H9 (cell line): ENCODE measurements around the gene PLXNB2. TPM values are rescaled to one million over a fixed set of nuclear protein-coding genes. Genes with fewer than 3 reads are reported as not detected.

Experiments
- DNase-seq: peaks from one replicate; pipeline ENCODE4 v3.0.0-alpha.2; 2017
- H2AFZ ChIP-seq: one replicate; pipeline ENCODE4 v1.6.1; 2013; ENCODE audit warnings: mild to moderate bottlenecking, low read length, control low read depth, moderate library complexity
- H2AK5ac ChIP-seq: 2 replicates; pipeline ENCODE4 v1.6.1; 2013; ENCODE audit warnings: low read length, control low read depth, mixed read lengths; ENCODE audit not compliant: insufficient read length
- H2BK120ac ChIP-seq: one replicate; pipeline ENCODE4 v1.6.1; 2013; ENCODE audit warnings: low read depth, mild to moderate bottlenecking, low read length, control low read depth, inconsistent platforms; ENCODE audit not compliant: poor library complexity, severe bottlenecking
- H2BK12ac ChIP-seq: 2 replicates; pipeline ENCODE4 v1.6.1; 2013; ENCODE audit warnings: low read length, control low read depth, mixed read lengths, low read depth; ENCODE audit not compliant: insufficient read length
- H2BK15ac ChIP-seq: 2 replicates; pipeline ENCODE4 v1.6.1; 2013; ENCODE audit warnings: low read depth, low read length, control low read depth
- H2BK20ac ChIP-seq: one replicate; pipeline ENCODE4 v1.6.1; 2013; ENCODE audit warnings: low read depth, mild to moderate bottlenecking, low read length, control low read depth, inconsistent platforms; ENCODE audit not compliant: poor library complexity, severe bottlenecking
- H2BK5ac ChIP-seq: 2 replicates; pipeline ENCODE4 v1.6.1; 2013; ENCODE audit warnings: low read length, control low read depth, mixed read lengths; ENCODE audit not compliant: insufficient read length
- H3K14ac ChIP-seq: 2 replicates; pipeline ENCODE4 v1.6.1; 2013; ENCODE audit warnings: low read length, control low read depth; ENCODE audit not compliant: insufficient read depth
- H3K18ac ChIP-seq: 2 replicates; pipeline ENCODE4 v1.6.1; 2013; ENCODE audit warnings: low read depth, mild to moderate bottlenecking, mixed read lengths, low read length, control low read depth; ENCODE audit not compliant: insufficient read length
- H3K23ac ChIP-seq: 2 replicates; pipeline ENCODE4 v1.6.1; 2013; ENCODE audit warnings: low read length, control low read depth, mixed read lengths, low read depth; ENCODE audit not compliant: insufficient read length
- H3K23me2 ChIP-seq: 2 replicates; pipeline ENCODE4 v1.6.1; 2013; ENCODE audit warnings: low read depth, mild to moderate bottlenecking, mixed read lengths, low read length, control low read depth; ENCODE audit not compliant: insufficient read length, poor library complexity, severe bottlenecking
- H3K27ac ChIP-seq: 2 replicates; pipeline ENCODE4 v1.5.1; 2013; ENCODE audit warnings: low read length, control low read depth, mixed read lengths, low read depth; ENCODE audit not compliant: insufficient read length
- H3K27me3 ChIP-seq: 2 replicates; pipeline ENCODE4 v1.6.1; 2013; ENCODE audit warnings: low read length, control low read depth, inconsistent platforms; ENCODE audit not compliant: insufficient read depth
- H3K4ac ChIP-seq: 2 replicates; pipeline ENCODE4 v1.6.1; 2013; ENCODE audit warnings: low read depth, mild to moderate bottlenecking, control low read depth, inconsistent platforms, low read length, moderate library complexity
- H3K4me1 ChIP-seq: 2 replicates; pipeline ENCODE4 v1.6.1; 2013; ENCODE audit warnings: low read length, control low read depth, inconsistent platforms; ENCODE audit not compliant: insufficient read depth
- H3K4me2 ChIP-seq: 2 replicates; pipeline ENCODE4 v1.6.1; 2013; ENCODE audit warnings: low read length, control low read depth, mixed read lengths; ENCODE audit not compliant: insufficient read length, insufficient read depth
- H3K56ac ChIP-seq: 2 replicates; pipeline ENCODE4 v1.6.1; 2013; ENCODE audit warnings: low read depth, mild to moderate bottlenecking, mixed read lengths, low read length, control low read depth; ENCODE audit not compliant: insufficient read length
- H3K79me1 ChIP-seq: 2 replicates; pipeline ENCODE4 v1.6.1; 2013; ENCODE audit warnings: low read depth, mild to moderate bottlenecking, moderate library complexity, low read length, control low read depth, inconsistent platforms; ENCODE audit not compliant: insufficient read depth, poor library complexity, severe bottlenecking
- H3K79me2 ChIP-seq: 2 replicates; pipeline ENCODE4 v1.6.1; 2013; ENCODE audit warnings: low read length, control low read depth, inconsistent platforms; ENCODE audit not compliant: insufficient read depth
- H3K9ac ChIP-seq: 2 replicates; pipeline ENCODE4 v1.6.1; 2013; ENCODE audit warnings: low read length, control low read depth, mixed read lengths; ENCODE audit not compliant: insufficient read length; ENCODE audit errors: extremely low read depth
- H3K9me3 ChIP-seq: one replicate; pipeline ENCODE4 v1.6.1; 2013; ENCODE audit warnings: low read depth, low read length, inconsistent platforms; ENCODE audit not compliant: control insufficient read depth
- H3T11ph ChIP-seq: one replicate; pipeline ENCODE4 v1.6.1; 2013; ENCODE audit warnings: mild to moderate bottlenecking, low read length, control low read depth, inconsistent platforms
- H4K20me1 ChIP-seq: one replicate; pipeline ENCODE4 v1.6.1; 2013; ENCODE audit not compliant: control insufficient read depth, insufficient read length, insufficient read depth
- H4K5ac ChIP-seq: 2 replicates; pipeline ENCODE4 v1.6.1; 2013; ENCODE audit warnings: low read depth, mild to moderate bottlenecking, mixed read lengths, low read length, control low read depth; ENCODE audit not compliant: insufficient read length
- H4K8ac ChIP-seq: replicated peaks from 2 replicates; pipeline ENCODE4 v1.6.1; 2013; ENCODE audit warnings: low read length, control low read depth, mixed read lengths, low read depth; ENCODE audit not compliant: insufficient read length
- H4K91ac ChIP-seq: 2 replicates; pipeline ENCODE4 v1.6.1; 2013; ENCODE audit warnings: low read depth, mild to moderate bottlenecking, moderate library complexity, mixed read lengths, low read length, control low read depth; ENCODE audit not compliant: insufficient read length
- H3K27ac Mint-ChIP-seq, 3 experiments: 2 replicates in 2 of 3; 3 replicates in 1 of 3; pipeline ENCODE4 v1.8.0; 2020 to 2021; ENCODE audit warnings: mixed read lengths in 3 of 3, mild to moderate bottlenecking in 1 of 3, moderate library complexity in 1 of 3
- H3K27me3 Mint-ChIP-seq: 2 replicates; pipeline ENCODE4 v1.8.0; 2021; ENCODE audit warnings: low read depth, mild to moderate bottlenecking, moderate library complexity, mixed read lengths
- H3K36me3 Mint-ChIP-seq, 3 experiments: 2 replicates in 2 of 3; 3 replicates in 1 of 3; pipeline ENCODE4 v1.8.0; 2020 to 2021; ENCODE audit warnings: low read depth in 3 of 3, mixed read lengths in 3 of 3; ENCODE audit not compliant: insufficient read depth in 1 of 3
- H3K4me1 Mint-ChIP-seq, 2 experiments: 2 replicates each; pipeline ENCODE4 v1.8.0; 2020; ENCODE audit warnings: mixed read lengths in 2 of 2
- H3K4me3 Mint-ChIP-seq, 2 experiments: 2 replicates in 1 of 2; 3 replicates in 1 of 2; pipeline ENCODE4 v1.8.0; 2020 to 2021; ENCODE audit warnings: mild to moderate bottlenecking in 2 of 2, mixed read lengths in 2 of 2, moderate library complexity in 1 of 2
- H3K9me3 Mint-ChIP-seq, 2 experiments: 2 replicates in 1 of 2; 3 replicates in 1 of 2; pipeline ENCODE4 v1.8.0; 2020; ENCODE audit warnings: mild to moderate bottlenecking in 2 of 2, mixed read lengths in 2 of 2, moderate library complexity in 1 of 2
- CTCF ChIP-seq: fragments of 200-600 bp; sonication (generic); conservative IDR thresholded peaks from 3 replicates; pipeline ENCODE4 v1.8.0; 2021; ENCODE audit warnings: antibody characterized with exemption, mild to moderate bottlenecking
- WGBS: extraction: QIAGEN DNeasy Blood & Tissue Kit; methylation state at CpG from one replicate; pipeline ENCODE4 v1.1.7; 2013; ENCODE audit warnings: missing lambda C conversion rate, low lambda C conversion rate, mixed read lengths; ENCODE audit not compliant: insufficient read length; ENCODE audit errors: extremely low coverage; 5-methylcytosine and 5-hydroxymethylcytosine counted together
- total RNA-seq: library from RNA; stranded (reverse); gene quantifications from 2 replicates; pipeline ENCODE4 v1.2.1, GENCODE V29; 2021

PLXNB2 gene
- total RNA-seq, 1 experiment from 2014 or later = 87.6 TPM

GRCh38 chr22:50278461-50278860, 29.0 kb downstream of the PLXNB2 start:
- Histone ChIP-seq H3K23me2 (peaks cover 3% of the 10 kb centered on the region), H3K4ac (no peak overlapping the region), H4K91ac (no peak overlapping the region), H3K79me1 (no peaks in the 10 kb centered on the region), H2BK5ac (no peak overlapping the region), H3K23ac (no peak overlapping the region), H3K9ac (no peak overlapping the region), H3K27me3 (no peaks in the 10 kb centered on the region), H3K14ac (no peak overlapping the region), H2BK120ac (no peak overlapping the region), H4K5ac (no peak overlapping the region), H2BK20ac (no peak overlapping the region), H3K4me2 (no peak overlapping the region), H4K8ac (no peak overlapping the region), H2AK5ac (no peak overlapping the region), H3K27ac (no peak overlapping the region), H2BK12ac (no peak overlapping the region), H4K20me1 (no peaks in the 10 kb centered on the region), H3K4me1 (no peaks in the 10 kb centered on the region), H3K56ac (no peak overlapping the region), H3K18ac (no peak overlapping the region), H2BK15ac (no peak overlapping the region), H3K9me3 (no peaks in the 10 kb centered on the region), H3T11ph (no peak overlapping the region), H3K79me2 (no peaks in the 10 kb centered on the region), H2AFZ (no peak overlapping the region)
- Mint-ChIP-seq H3K4me3 (no peak overlapping the region), H3K4me1 (peaks cover 0 to 3% of the 10 kb centered on the region in 2 experiments; a peak in 1 of 4 replicates), H3K27me3 (peaks cover 2% of the 10 kb centered on the region; the same call in 1 of the 2 replicates), H3K36me3 (peaks cover 41 to 71% (median 67%) of the 10 kb centered on the region in 3 experiments), H3K27ac (no peak overlapping the region), H3K9me3 (peaks cover 8 to 13% of the 10 kb centered on the region in 2 experiments)
- no peak for TF ChIP-seq CTCF
- WGBS = no CpG with 5 or more reads among the region's 21 CpGs
- no peak for DNase-seq
